VCaP (cell line): ENCODE measurements around the gene METTL8.

Experiments used
- H3K27ac ChIP-seq: fragments of 450-650 bp; 2 replicates; pipeline ENCODE4 v1.5.1; 2017
- CTCF ChIP-seq: fragments of 450-650 bp; conservative IDR thresholded peaks from 2 replicates; pipeline ENCODE4 v1.5.1; 2017; ENCODE audit warnings: mild to moderate bottlenecking, moderate library complexity

The METTL8 gene

DNA sequence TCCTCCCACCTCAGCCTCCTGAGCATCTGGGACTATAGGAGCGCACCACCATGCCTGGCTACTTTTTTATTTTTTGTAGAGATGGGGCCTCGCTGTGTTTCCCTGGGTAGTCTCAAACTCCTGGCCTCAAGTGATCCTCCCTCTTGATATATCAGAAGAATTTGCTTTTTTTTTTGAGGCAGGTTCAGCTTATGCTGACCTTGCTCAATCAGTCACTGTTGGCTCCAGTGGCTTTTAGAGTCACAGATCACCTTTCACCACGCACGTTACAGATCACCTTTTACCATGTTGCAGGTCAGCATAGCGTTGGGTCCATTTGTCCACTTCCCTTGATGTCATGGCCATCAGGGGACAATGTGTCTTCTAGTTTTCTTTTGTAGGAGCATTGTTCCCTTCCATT, 36.3 kb upstream of the METTL8 start:
- TF ChIP-seq CTCF, result no peak
- H3K27ac ChIP-seq, result no peak overlapping the region

DNA sequence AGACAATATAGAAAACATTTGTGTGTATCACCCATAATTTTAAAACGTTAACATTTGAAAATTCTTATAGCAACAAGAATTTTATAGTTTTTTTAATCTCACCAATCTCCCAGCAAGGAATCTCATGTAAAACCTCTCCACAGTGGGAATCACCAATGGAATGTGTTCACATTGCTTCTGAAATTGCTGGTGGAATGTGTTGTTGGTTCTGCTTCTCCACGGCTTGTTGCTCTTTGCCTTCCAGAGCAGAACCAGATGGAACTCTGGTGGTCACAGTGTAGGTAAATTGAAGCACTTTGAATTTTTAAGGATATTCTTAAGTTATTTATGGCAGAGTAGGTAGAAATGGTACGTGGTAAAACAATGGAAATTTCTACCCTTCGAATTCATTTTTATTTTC, 35.4 kb upstream of the METTL8 start:
- TF ChIP-seq CTCF, result no peak
- H3K27ac ChIP-seq, result no peak overlapping the region

- no peak for TF ChIP-seq CTCF
- H3K27ac ChIP-seq, result no peak overlapping the region
These were observed 26.7 kb upstream of the METTL8 start for GRCh38 chr2:171460537-171460936.

DNA sequence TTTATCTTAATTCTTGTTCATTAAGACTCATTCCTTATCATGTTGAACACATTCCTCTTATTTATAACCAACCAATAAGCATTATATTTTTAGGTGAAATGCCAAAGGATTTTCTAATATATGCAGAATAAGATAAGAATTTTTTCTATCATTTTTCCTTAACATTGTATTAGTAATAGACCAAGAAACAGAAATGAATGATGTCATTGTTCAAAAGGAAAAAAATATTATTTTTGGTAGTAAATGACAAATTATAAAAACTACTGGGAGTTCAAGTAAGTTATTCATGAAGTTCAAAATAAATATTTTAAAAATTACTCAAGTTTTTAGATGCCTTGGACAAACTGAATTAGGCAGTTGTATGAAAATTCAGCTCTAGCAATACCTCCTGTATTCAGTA, 25.7 kb upstream of the METTL8 start:
- no peak overlapping the region for H3K27ac ChIP-seq
- TF ChIP-seq CTCF, result no peak

- TF ChIP-seq CTCF, result no peak
- no peak overlapping the region for H3K27ac ChIP-seq
These were observed 19.0 kb upstream of the METTL8 start for GRCh38 chr2:171452773-171453172.

DNA sequence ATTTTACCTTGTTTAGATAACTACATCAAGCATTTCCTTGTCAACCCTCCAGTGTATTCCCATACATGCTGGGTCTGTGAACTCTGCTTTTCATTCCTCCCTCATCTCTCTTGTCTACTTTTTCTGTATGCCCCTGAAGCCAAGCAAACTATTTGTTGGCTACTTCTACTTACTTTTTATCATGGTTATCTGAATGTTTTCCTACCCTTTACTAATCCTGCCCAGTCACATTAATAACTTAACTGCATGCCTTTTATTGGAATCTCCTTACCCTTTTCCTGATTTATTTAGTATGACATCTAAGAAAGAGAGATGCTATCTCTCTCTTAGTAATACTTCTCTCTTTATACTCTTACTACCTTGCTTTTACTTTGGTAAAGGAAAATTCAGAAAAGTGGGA, 17.3 kb upstream of the METTL8 start:
- H3K27ac ChIP-seq, result no peak overlapping the region
- no peak for TF ChIP-seq CTCF

- H3K27ac ChIP-seq, result no peak overlapping the region
- peak; percentile 38; the same call in 1 of the 2 replicates for TF ChIP-seq CTCF
These were observed 13.9 kb upstream of the METTL8 start for GRCh38 chr2:171447675-171448074.

GRCh38 chr2:171441470-171441869, 7.7 kb upstream of the METTL8 start:
- TF ChIP-seq CTCF, result no peak
- no peak overlapping the region for H3K27ac ChIP-seq
